Upper lobe of right lung (tissue), 1 donor: ENCODE results near the gene EDNRB. TPM values are rescaled to one million over a fixed set of nuclear protein-coding genes. Genes with fewer than 3 reads are reported as not detected.

Source experiments
- ATAC-seq: fragments of 200-7000 bp; cut with Tn5 transposase; one replicate; pipeline ENCODE4 v1.9.1; 2020; ENCODE audit warnings: mild to moderate bottlenecking, moderate library complexity
- DNase-seq: peaks from one replicate; pipeline ENCODE4 v3.0.0-alpha.2; 2020
- H3K27ac ChIP-seq: fragments of 200-600 bp; one replicate; pipeline ENCODE4 v1.8.0; 2022
- H3K27me3 ChIP-seq: fragments of 200-600 bp; one replicate; pipeline ENCODE4 v1.8.0; 2022; ENCODE audit warnings: mild to moderate bottlenecking
- H3K36me3 ChIP-seq: fragments of 200-600 bp; one replicate; pipeline ENCODE4 v1.8.0; 2022
- H3K4me1 ChIP-seq: fragments of 200-600 bp; one replicate; pipeline ENCODE4 v1.8.0; 2022
- H3K4me3 ChIP-seq: fragments of 200-600 bp; one replicate; pipeline ENCODE4 v1.8.0; 2022; ENCODE audit warnings: mild to moderate bottlenecking
- H3K9me3 ChIP-seq: fragments of 200-600 bp; one replicate; pipeline ENCODE4 v1.8.0; 2022
- CTCF ChIP-seq: fragments of 200-600 bp; IDR thresholded peaks from one replicate; pipeline ENCODE4 v1.8.0; 2022; ENCODE audit warnings: antibody characterized with exemption
- intact Hi-C: fragments of 100-400 bp; cut with DNase I; formaldehyde crosslinking; loops from one replicate; pipeline ENCODE4 v1.11.0; 2022
- total RNA-seq: library from RNA; stranded (reverse); fragmentation: NEBNext Ultra II Directional; extraction: Animal tissue kit (Norgen Biotek cat#: 25700); gene quantifications from one replicate; pipeline ENCODE4 v1.2.1, GENCODE V29; 2021
- donor health status: DM: no; HTN: yes; CAD: no; lungs with severe emphysema.

Gene EDNRB
- total RNA-seq, 1 donor from 2014 or later: 61.7 TPM

GRCh38 chr13:77878190-77878589 lies 40.4 kb downstream of the EDNRB start:
- Histone ChIP-seq H3K36me3 (no peaks in the 10 kb centered on the region), H3K27me3 (no peaks in the 10 kb centered on the region), H3K4me3 (no peak overlapping the region), H3K27ac (no peak overlapping the region), H3K9me3 (no peaks in the 10 kb centered on the region), H3K4me1 (no peaks in the 10 kb centered on the region)
- no peak for TF ChIP-seq CTCF
- intact Hi-C loops: no loop called here
- ATAC-seq (no peak), DNase-seq (no peak)

DNA sequence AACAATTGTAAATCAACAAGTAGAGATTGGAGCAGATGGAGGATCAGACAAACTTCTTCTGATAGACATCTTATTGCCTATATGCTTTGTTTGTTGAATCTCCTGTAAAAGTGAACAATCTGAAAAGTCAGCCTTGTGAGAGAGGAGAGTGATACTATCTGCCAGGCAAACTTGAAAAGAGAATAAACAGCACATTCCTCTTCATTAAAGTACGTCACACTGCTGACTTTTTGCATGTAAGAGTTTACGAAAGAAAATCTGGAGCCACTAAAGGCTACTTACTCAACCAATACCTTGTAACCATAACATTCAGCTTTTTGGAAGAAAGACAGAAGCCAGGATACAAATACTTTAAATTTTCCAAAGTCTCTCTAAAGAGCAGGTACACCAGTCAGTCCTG lies 42.5 kb downstream of the EDNRB start:
- no peaks in the 10 kb centered on the region for H3K36me3 ChIP-seq
- no peaks in the 10 kb centered on the region for H3K27me3 ChIP-seq
- no peak for TF ChIP-seq CTCF
- H3K4me3 ChIP-seq: no peak overlapping the region
- intact Hi-C loops: no loop called here
- DNase-seq (no peak), ATAC-seq (no peak)
- H3K4me1 ChIP-seq: no peaks in the 10 kb centered on the region
- H3K9me3 ChIP-seq: no peaks in the 10 kb centered on the region
- no peak overlapping the region for H3K27ac ChIP-seq

- Histone ChIP-seq H3K4me1 (no peaks in the 10 kb centered on the region), H3K27me3 (no peaks in the 10 kb centered on the region), H3K27ac (no peak overlapping the region), H3K36me3 (no peaks in the 10 kb centered on the region), H3K9me3 (no peaks in the 10 kb centered on the region), H3K4me3 (no peak overlapping the region)
- intact Hi-C loops: no loop called here
- ATAC-seq (no peak), DNase-seq (no peak)
- TF ChIP-seq CTCF: no peak
Measured at GRCh38 chr13:77874406-77874805, 44.2 kb downstream of the EDNRB start.

DNA sequence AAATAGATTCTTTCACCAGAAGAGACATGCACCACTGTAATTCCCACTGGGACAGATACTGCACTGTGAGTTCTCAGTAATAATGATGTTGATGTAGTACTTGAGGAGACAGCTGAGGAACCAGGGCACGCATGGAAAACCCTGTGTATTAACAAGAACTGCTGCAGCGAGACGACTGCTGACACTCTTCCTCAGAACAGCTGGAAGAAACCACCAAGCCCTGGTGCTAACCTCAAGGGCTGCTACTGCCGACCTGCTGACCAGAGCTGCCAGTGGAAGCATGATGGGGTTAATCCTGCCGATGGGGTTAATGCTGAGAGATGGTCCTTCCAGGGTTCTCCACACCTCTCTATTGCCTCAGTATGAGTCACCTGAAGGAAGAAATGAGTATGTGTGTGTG lies 45.6 kb downstream of the EDNRB start:
- Histone ChIP-seq H3K36me3 (no peaks in the 10 kb centered on the region), H3K27me3 (no peaks in the 10 kb centered on the region), H3K4me1 (no peaks in the 10 kb centered on the region), H3K4me3 (no peak overlapping the region), H3K27ac (no peak overlapping the region), H3K9me3 (no peaks in the 10 kb centered on the region)
- ATAC-seq: no peak
- no peak for DNase-seq
- intact Hi-C loops: no loop called here
- TF ChIP-seq CTCF: no peak

GRCh38 chr13:77871596-77871995 lies 47.0 kb downstream of the EDNRB start:
- Histone ChIP-seq H3K4me1 (no peaks in the 10 kb centered on the region), H3K27ac (no peak overlapping the region), H3K9me3 (no peaks in the 10 kb centered on the region), H3K36me3 (no peaks in the 10 kb centered on the region), H3K4me3 (no peak overlapping the region), H3K27me3 (no peaks in the 10 kb centered on the region)
- ATAC-seq (peak; percentile 50), DNase-seq (no peak)
- no peak for TF ChIP-seq CTCF
- intact Hi-C loops: no loop called here

GRCh38 chr13:77868717-77869116 lies 49.9 kb downstream of the EDNRB start:
- ATAC-seq: no peak
- no peak for DNase-seq
- Histone ChIP-seq H3K27me3 (no peaks in the 10 kb centered on the region), H3K9me3 (no peaks in the 10 kb centered on the region), H3K36me3 (no peaks in the 10 kb centered on the region), H3K27ac (no peak overlapping the region), H3K4me3 (no peak overlapping the region), H3K4me1 (no peaks in the 10 kb centered on the region)
- intact Hi-C loops: no loop called here
- TF ChIP-seq CTCF: no peak
